Activated CD8-positive, alpha-beta memory T cell treated with anti-CD3 and anti-CD28 coated beads for 4 hours (primary cell): ENCODE measurements around the gene ECT2L.

ENCODE experiments used
- DNase-seq, 2 donors: peaks; one replicate each; pipeline ENCODE4 v3.0.0-alpha.2; 2020; ENCODE audit warnings: low read depth in 2 of 2

The ECT2L gene

GRCh38 chr6:138795809-138796603 lies at the start of gene ECT2L:
Gene ECT2L, plus strand, starts transcription at chr6:138796087. Its CDS starts 17,188 bp downstream, at chr6:138813275.
- DNase-seq = no peak

- DNase-seq = no peak
These were observed 43.9 kb upstream of the ECT2L start for GRCh38 chr6:138752017-138752416.

GRCh38 chr6:138757136-138757535 lies 38.8 kb upstream of the ECT2L start:
- DNase-seq = no peak

GRCh38 chr6:138765896-138766655 lies 29.8 kb upstream of the ECT2L start:
- DNase-seq = no peak

- no peak for DNase-seq
These were observed 26.7 kb upstream of the ECT2L start for GRCh38 chr6:138769102-138769676.

GRCh38 chr6:138772596-138773176 lies 23.2 kb upstream of the ECT2L start:
- DNase-seq = no peak

GRCh38 chr6:138773177-138774091 lies 22.5 kb upstream of the ECT2L start, which contains the start of gene CCDC28A:
Gene CCDC28A, plus strand, starts transcription at chr6:138773769. Its CDS starts 2,352 bp downstream, at chr6:138776121.
- DNase-seq = peak; percentile 85

- no peak for DNase-seq
These were observed 21.5 kb upstream of the ECT2L start for GRCh38 chr6:138774370-138774769.

GRCh38 chr6:138776659-138777058 lies 19.2 kb upstream of the ECT2L start:
- DNase-seq = no peak

- no peak for DNase-seq
These were observed 17.6 kb upstream of the ECT2L start for GRCh38 chr6:138778331-138778730.

GRCh38 chr6:138782243-138782642 lies 13.6 kb upstream of the ECT2L start:
- DNase-seq = no peak

- DNase-seq = no peak
These were observed 10.8 kb upstream of the ECT2L start for GRCh38 chr6:138785079-138785478.

- DNase-seq = no peak
These were observed 9.9 kb upstream of the ECT2L start for GRCh38 chr6:138785980-138786379.

- DNase-seq = no peak
These were observed 8.7 kb upstream of the ECT2L start for GRCh38 chr6:138787138-138787537.

GRCh38 chr6:138796771-138797170 lies 884 bp downstream of the ECT2L start:
- DNase-seq = no peak

- no peak for DNase-seq
These were observed 2.0 kb downstream of the ECT2L start for GRCh38 chr6:138797806-138798446.

GRCh38 chr6:138800377-138801150 lies 4.7 kb downstream of the ECT2L start:
- DNase-seq = no peak

- DNase-seq = no peak
These were observed 7.4 kb downstream of the ECT2L start for GRCh38 chr6:138803331-138803730.

GRCh38 chr6:138803861-138804260 lies 8.0 kb downstream of the ECT2L start:
- DNase-seq = no peak
